HG02642 (cell line): Measurements from ENCODE around the gene TTLL10.
A peak's percentile ranks its signal among the peaks of the same experiment; 100 is the strongest.
"Not testable (repeated sequence)": the region's sequence is repeated elsewhere in the genome, so short reads cannot be mapped to it uniquely, and the experiment has no call there.

ENCODE experiments used
- ATAC-seq: cut with Tn5 transposase; IDR thresholded peaks from one replicate; pipeline ENCODE4 v1.9.1; 2021; ENCODE audit warnings: mild to moderate bottlenecking; ENCODE audit not compliant: unreplicated experiment, poor library complexity

Gene TTLL10

GRCh38 chr1:1183221-1183747, 9.6 kb downstream of the TTLL10 start:
- no peak for ATAC-seq

- ATAC-seq: no peak
Measured at GRCh38 chr1:1183833-1184775, 10.4 kb downstream of the TTLL10 start.

- no peak for ATAC-seq
Measured at GRCh38 chr1:1185101-1185765, 11.6 kb downstream of the TTLL10 start.

DNA sequence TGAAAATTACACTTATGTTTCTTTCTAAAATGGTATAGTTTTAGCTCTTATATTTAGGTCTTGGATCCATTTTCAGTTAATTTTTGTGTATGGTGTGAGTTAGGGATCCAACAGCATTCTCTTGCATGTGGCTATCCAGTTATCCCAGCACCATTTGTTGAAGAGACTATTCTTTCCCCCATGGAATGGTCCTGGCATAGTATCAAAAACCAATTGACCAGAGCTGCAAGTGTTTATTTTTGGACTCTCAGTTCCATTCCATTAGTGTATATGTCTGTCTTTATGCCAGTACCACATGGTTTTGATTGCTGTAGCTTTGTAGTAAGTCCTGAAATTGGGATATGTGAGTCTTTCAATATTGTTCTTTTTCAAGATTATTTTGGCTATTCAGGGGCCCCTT, 14.3 kb downstream of the TTLL10 start:
- no peak for ATAC-seq

- no peak for ATAC-seq
Measured at GRCh38 chr1:1189111-1189510, 15.4 kb downstream of the TTLL10 start.

GRCh38 chr1:1191734-1192133, 18.1 kb downstream of the TTLL10 start:
- no peak for ATAC-seq

- ATAC-seq: no peak
Measured at GRCh38 chr1:1194723-1195122, 21.0 kb downstream of the TTLL10 start.

- not testable (repeated sequence) for ATAC-seq
Measured at GRCh38 chr1:1195726-1196125, 22.0 kb downstream of the TTLL10 start.

- no peak for ATAC-seq
Measured at GRCh38 chr1:1196431-1197187, 22.9 kb downstream of the TTLL10 start.

- no peak for ATAC-seq
Measured at GRCh38 chr1:1197188-1197500, 23.5 kb downstream of the TTLL10 start.

- ATAC-seq: no peak
Measured at GRCh38 chr1:1197551-1198422, 24.1 kb downstream of the TTLL10 start.

DNA sequence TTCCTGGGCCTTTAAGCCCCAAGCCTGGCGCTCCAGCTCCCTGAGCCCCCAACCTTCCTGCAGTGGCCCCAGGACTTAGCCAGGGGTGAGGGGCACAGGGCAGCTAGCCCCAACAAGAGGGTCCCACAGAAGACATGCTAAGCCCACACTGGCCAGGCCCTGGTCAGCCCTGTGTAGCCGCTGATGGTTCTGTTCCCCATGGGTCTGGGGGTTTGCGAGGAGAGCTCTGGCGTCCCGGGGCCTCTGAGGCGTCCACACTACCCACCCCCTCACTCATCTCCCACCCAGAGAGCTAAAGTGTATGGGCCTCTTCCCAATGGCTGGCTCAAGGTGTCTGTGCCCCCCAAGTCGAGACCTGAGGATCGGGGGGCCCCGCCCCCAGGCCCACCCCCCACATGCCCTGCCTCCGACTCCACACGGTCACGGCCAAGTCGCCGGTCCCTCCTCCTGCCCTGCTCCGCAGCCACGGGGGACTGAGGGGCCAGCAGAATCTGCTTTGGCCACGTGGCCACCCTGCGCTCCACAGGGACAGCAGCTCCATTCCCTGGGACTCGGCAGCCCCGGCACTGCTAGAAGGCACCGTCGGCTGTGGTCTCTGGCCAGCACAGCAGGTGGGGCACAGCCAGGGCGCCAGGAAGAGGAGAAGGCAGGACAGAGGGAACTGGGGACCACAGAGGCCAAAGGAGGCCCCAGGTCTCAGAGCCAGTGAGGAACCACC, 24.9 kb downstream of the TTLL10 start:
- no peak for ATAC-seq

DNA sequence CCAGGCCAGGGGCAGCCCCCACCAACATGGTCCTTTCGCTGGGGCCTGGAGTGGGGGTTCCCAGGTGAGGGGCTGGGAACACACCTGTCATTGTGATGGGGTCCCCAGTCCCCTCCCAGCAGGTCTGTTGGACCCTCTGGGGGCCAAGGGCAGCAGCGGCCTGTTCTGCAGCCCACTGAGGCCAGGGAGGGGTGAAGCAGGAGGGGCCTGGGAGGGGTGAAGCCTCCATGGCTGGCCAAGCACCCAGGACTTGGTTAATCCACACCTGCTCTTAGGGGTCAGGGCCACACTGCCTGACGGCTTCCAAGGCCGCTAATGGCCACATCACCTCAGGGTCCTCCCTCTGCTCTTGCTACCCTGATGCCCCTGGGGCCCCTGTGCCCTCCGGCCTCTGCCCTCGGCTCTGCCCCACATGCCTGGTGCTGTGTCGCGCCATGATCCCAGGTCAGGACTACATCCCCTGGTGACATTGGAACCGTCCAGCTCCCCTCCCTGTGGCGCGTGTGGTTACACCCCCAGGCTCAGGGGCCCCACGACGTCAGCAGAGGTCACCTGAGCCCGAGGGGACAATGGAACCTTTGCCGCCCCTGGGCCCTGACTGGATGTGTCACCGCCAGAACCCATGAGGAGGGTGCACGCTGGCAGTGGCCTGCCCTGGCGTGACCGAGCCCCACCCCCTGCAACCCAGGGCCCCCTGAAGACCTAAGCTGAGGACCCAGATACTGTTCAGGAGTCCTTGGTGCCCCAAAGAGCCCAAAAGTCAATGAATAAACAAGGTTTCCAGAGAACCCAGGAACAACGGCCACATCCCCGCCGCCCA, 25.7 kb downstream of the TTLL10 start:
- no peak for ATAC-seq

DNA sequence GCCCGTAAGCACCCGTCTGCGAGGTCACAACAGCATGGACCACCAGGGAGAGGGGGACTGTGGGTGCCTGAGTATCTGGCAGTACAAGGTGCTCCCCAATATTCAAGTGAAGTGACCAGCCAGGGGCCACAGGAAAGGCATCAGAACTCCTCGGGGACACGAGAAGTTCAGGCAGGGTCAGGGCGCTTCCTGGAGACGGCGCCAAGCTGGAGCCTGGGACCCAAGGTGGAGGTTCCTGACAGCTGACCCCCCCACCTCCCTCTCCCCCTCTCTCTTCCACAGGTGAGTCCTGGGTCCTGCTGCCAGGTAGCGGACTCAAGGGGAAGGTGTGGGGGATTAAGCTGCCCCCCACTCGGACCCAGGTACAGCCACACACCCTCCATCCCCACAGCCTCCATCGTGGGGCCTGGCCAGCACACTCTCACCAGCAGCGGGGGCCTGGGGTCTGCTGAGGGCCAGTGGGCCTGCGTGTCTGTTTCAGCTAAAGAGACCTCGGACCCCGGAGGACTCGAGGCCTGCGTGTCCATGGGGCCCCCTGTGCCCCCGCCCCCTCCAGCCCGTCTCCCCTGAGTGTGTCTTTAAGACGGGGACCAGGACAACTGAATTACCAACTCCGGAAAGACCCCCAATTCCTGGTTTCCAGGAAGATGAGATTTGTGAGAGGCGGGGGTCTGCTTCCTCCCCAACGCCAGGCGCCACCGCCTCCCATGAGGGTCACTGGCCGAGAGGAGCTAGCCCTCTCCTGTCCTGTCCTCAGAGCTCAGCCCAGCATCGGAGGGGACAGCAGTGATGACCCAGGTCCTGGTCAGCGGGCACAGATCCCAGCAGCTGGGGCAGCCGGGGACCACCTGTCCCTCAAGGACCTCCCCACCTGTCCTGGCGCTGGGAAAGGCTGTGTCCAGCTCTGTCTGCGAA, 26.5 kb downstream of the TTLL10 start:
- ATAC-seq: no peak

DNA sequence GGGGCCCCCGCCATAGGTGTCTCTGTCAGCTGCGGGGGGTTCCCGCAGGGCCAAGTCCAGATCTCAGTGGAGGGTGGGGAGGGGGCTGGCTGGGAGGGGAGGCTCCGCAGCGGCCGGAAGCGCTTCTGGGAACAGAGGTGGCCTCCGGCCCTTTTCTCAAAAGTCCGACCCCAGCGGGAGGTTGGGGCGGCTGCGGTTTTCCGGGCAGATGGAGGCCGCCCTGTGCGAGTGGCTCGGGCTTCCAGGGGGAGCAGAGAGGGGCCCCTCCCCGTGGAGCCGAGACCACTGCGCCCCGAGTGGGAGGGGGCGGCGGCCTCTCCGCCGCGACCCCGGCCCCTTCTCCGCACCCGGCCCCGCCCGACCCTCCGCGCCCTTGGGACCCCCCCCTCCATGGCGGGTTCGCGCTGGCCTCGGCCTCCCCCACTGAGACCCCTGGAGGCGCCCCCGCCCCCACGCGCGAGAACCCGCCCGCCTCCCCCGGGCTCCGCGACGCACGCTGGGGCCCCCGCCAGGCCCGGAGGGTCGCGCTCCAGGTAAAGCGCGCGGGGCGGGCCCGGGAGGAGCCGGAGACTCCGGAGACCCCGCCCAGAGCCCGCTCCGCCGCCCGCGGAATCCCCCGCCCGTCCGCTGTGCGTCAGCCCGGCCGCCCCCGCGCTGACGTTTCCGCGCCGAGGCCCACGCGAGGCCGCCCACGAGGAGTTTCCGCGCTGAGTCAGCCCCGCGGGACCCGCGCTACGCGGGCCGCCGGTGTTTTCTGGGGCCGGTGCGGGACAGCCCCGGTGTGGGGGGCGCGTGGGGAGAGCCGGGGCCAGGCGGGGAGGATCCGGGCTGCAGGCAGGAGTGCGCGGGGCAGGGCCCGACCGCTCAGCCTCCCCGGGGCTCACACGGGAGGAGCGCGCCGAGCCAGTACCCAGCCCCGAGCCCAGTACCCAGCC, 27.5 kb downstream of the TTLL10 start:
- peak; percentile 49 for ATAC-seq

DNA sequence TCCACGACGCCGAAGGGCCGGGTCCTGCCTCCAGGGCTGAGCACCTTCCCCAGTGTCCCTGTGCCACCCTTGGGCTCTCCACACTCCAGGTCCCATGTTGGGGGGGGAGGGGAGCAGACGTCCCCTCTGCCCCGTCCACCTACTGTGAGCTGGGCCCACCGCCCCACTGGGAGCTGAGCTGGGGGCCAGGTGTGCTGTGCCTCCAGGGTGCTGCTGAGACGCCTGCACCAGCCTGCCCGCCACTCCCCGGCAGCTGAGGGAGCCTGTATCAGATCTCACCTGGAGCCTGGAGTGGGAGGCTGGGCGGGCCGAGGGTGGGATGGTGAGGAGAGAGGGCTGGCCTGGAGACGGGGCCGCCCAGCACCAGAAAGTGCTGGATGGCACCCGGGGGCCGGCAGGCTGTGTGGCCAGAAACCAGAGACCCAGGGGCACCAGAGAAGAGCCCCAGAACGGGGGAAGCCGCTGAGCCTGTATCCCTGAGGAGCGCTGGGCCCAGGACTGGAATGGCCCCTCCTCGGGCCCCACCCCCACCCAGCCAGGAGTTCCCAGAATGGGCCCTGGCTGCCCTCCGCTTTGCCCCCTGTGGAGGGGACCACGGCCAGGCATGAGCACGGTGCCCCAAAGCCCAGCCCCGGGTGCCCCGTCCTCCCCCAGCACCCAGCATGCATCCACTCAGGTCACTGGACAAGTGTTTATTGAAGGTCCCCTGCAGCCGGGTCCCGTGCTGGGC, 29.3 kb downstream of the TTLL10 start:
- ATAC-seq: no peak
